ENCODE results near the gene PKHD1. TPM values are rescaled to one million over a fixed set of nuclear protein-coding genes. Genes with fewer than 3 reads are reported as not detected.

Gene PKHD1
- total RNA-seq, 4 donors from 2014 or later: 0.11 to 0.68 (median 0.42) TPM

GRCh38 chr6:51654647-51655046 is 432.8 kb downstream of the PKHD1 start:
- TF ChIP-seq POLR2AphosphoS5 (IDR thresholded peaks at IDR 0.05): no peak
- no peak for TF ChIP-seq CTCF (IDR thresholded peaks at IDR 0.05)
- TF ChIP-seq POLR2A (IDR thresholded peaks at IDR 0.05): no peak
- TF ChIP-seq EP300 (IDR thresholded peaks at IDR 0.05): no peak
- no peaks in the 10 kb centered on the region for H3K4me1 ChIP-seq
- no peaks in the 10 kb centered on the region for H3K36me3 ChIP-seq
- no peaks in the 10 kb centered on the region for H3K9me3 ChIP-seq
- 42% methylated on average over 5 of the region's 5 CpGs for WGBS
- H3K27me3 ChIP-seq: no peaks in the 10 kb centered on the region
- H3K27ac ChIP-seq: no peak overlapping the region
- H3K4me3 ChIP-seq: no peak overlapping the region
- DNase-seq (ENCODE audit: low spot score in 2 of 2): no peak

- 81% methylated on average over 9 of the region's 9 CpGs for WGBS
- H3K36me3 ChIP-seq: no peaks in the 10 kb centered on the region
- no peaks in the 10 kb centered on the region for H3K27me3 ChIP-seq
- H3K4me1 ChIP-seq: no peaks in the 10 kb centered on the region
- no peak for DNase-seq (ENCODE audit: low spot score in 2 of 2)
- no peak overlapping the region for H3K27ac ChIP-seq
- H3K4me3 ChIP-seq: no peak overlapping the region
- H3K9me3 ChIP-seq: no peaks in the 10 kb centered on the region
- TF ChIP-seq POLR2A (IDR thresholded peaks at IDR 0.05): no peak
- TF ChIP-seq EP300 (IDR thresholded peaks at IDR 0.05): no peak
- no peak for TF ChIP-seq POLR2AphosphoS5 (IDR thresholded peaks at IDR 0.05)
These were observed 436.1 kb downstream of the PKHD1 start for GRCh38 chr6:51651132-51651817.

- Histone ChIP-seq H3K4me3 (no peak overlapping the region), H3K9me3 (no peaks in the 10 kb centered on the region), H3K27ac (no peak overlapping the region), H3K4me1 (no peaks in the 10 kb centered on the region), H3K36me3 (no peaks in the 10 kb centered on the region), H3K27me3 (no peaks in the 10 kb centered on the region)
- TF ChIP-seq POLR2A (IDR thresholded peaks at IDR 0.05) (no peak), CTCF (IDR thresholded peaks at IDR 0.05) (no peak), EP300 (IDR thresholded peaks at IDR 0.05) (no peak), POLR2AphosphoS5 (IDR thresholded peaks at IDR 0.05) (no peak)
- no peak for DNase-seq (ENCODE audit: low spot score in 2 of 2)
These were observed 438.6 kb downstream of the PKHD1 start for GRCh38 chr6:51648774-51649173.

GRCh38 chr6:51648236-51648635 is 439.2 kb downstream of the PKHD1 start:
- no peaks in the 10 kb centered on the region for H3K4me1 ChIP-seq
- no peak for DNase-seq (ENCODE audit: low spot score in 2 of 2)
- H3K4me3 ChIP-seq: no peak overlapping the region
- no peaks in the 10 kb centered on the region for H3K27me3 ChIP-seq
- no peak overlapping the region for H3K27ac ChIP-seq
- H3K36me3 ChIP-seq: no peaks in the 10 kb centered on the region
- H3K9me3 ChIP-seq: no peaks in the 10 kb centered on the region
- TF ChIP-seq POLR2A (IDR thresholded peaks at IDR 0.05): no peak
- TF ChIP-seq EP300 (IDR thresholded peaks at IDR 0.05): no peak
- no peak for TF ChIP-seq POLR2AphosphoS5 (IDR thresholded peaks at IDR 0.05)
- TF ChIP-seq CTCF (IDR thresholded peaks at IDR 0.05): no peak

GRCh38 chr6:51644426-51644825 is 443.0 kb downstream of the PKHD1 start:
- Histone ChIP-seq H3K36me3 (no peaks in the 10 kb centered on the region), H3K27me3 (no peaks in the 10 kb centered on the region), H3K27ac (no peak overlapping the region), H3K4me1 (no peaks in the 10 kb centered on the region), H3K9me3 (no peaks in the 10 kb centered on the region), H3K4me3 (no peak overlapping the region)
- TF ChIP-seq POLR2AphosphoS5 (IDR thresholded peaks at IDR 0.05) (no peak), EP300 (IDR thresholded peaks at IDR 0.05) (no peak), POLR2A (IDR thresholded peaks at IDR 0.05) (no peak), CTCF (IDR thresholded peaks at IDR 0.05) (no peak)
- no peak for DNase-seq (ENCODE audit: low spot score in 2 of 2)
- WGBS: 78% methylated on average over 2 of the region's 2 CpGs

GRCh38 chr6:51640021-51640420 is 447.4 kb downstream of the PKHD1 start:
- no peaks in the 10 kb centered on the region for H3K9me3 ChIP-seq
- TF ChIP-seq EP300 (IDR thresholded peaks at IDR 0.05): no peak
- no peak for TF ChIP-seq POLR2AphosphoS5 (IDR thresholded peaks at IDR 0.05)
- TF ChIP-seq POLR2A (IDR thresholded peaks at IDR 0.05): no peak
- TF ChIP-seq CTCF (IDR thresholded peaks at IDR 0.05): no peak
- H3K36me3 ChIP-seq: no peaks in the 10 kb centered on the region
- 81% methylated on average over 6 of the region's 6 CpGs for WGBS
- no peak overlapping the region for H3K27ac ChIP-seq
- no peak overlapping the region for H3K4me3 ChIP-seq
- no peaks in the 10 kb centered on the region for H3K27me3 ChIP-seq
- no peak for DNase-seq (ENCODE audit: low spot score in 2 of 2)
- H3K4me1 ChIP-seq: no peaks in the 10 kb centered on the region

Measured in suprapubic skin (tissue), 4 donors.